ENCODE results near the gene RPP21. TPM values are rescaled to one million over a fixed set of nuclear protein-coding genes. Genes with fewer than 3 reads are reported as not detected.
A peak's percentile ranks its signal among the peaks of the same experiment; 100 is the strongest.

The RPP21 gene
- 29.3 TPM for total RNA-seq
- long read RNA-seq, transcript RPP21-224 (5 exons, 525 nt), result major isoform, 16 of 26 reads
- long read RNA-seq, partial matches to known transcripts, result 3 of 26 reads
- long read RNA-seq, other reads (novel, unspliced or antisense), result 3 of 26 reads

- H3K4me3 ChIP-seq, result peak within 1 kb of the TSS; percentile 90
- H3K27ac ChIP-seq, result peak within 1 kb of the TSS; percentile 82
- no peaks in the 10 kb centered on the region for H3K9me3 ChIP-seq
- peaks cover 5% of the 10 kb centered on the region for H3K4me1 ChIP-seq
- intact Hi-C loops (cut with DNase I), result no loop called here
- peaks cover 35% of the 10 kb centered on the region for H3K36me3 ChIP-seq
- TF ChIP-seq CTCF (IDR thresholded peaks at IDR 0.05), result no peak
- ATAC-seq (peak; percentile 99), DNase-seq (peak; percentile 94)
- H3K27me3 ChIP-seq, result no peaks in the 10 kb centered on the region
Measured at GRCh38 chr6:30344868-30345671, at the start of gene RPP21. TSS of gene RPP21 (plus strand) at chr6:30345156. CDS start at chr6:30345172, 16 bp downstream.

- intact Hi-C loops (cut with DNase I), result no loop called here
- no peak for TF ChIP-seq CTCF (IDR thresholded peaks at IDR 0.05)
- H3K4me1 ChIP-seq, result no peaks in the 10 kb centered on the region
- peaks cover 44% of the 10 kb centered on the region for H3K36me3 ChIP-seq
- H3K27ac ChIP-seq, result no peak overlapping the region
- H3K9me3 ChIP-seq, result no peaks in the 10 kb centered on the region
- ATAC-seq (no peak), DNase-seq (no peak)
- H3K27me3 ChIP-seq, result no peaks in the 10 kb centered on the region
- no peak overlapping the region for H3K4me3 ChIP-seq
Measured at GRCh38 chr6:30295837-30296236, 49.1 kb upstream of the RPP21 start.

DNA sequence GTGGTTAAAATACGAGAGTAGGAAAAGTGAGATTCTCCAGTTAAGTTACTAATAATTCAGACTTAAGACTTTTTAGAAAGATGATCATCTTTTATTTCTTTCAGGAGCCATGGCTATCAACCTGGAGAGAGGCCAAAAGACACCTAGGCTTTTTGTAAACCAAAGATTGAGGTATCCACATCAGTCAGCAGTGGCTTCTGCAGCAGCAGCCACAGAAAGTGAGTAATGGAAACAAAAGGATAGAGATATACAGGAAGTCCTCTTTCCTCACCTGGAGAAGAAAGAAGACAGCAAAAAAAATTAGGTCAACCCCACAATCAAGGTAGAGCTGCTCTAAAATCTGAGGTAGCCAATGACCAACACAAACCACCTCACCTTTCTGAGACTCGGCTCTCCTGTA, 41.0 kb upstream of the RPP21 start:
- Histone ChIP-seq H3K36me3 (peaks cover under 1% of the 10 kb centered on the region), H3K9me3 (no peaks in the 10 kb centered on the region), H3K27me3 (no peaks in the 10 kb centered on the region), H3K27ac (no peak overlapping the region), H3K4me1 (no peaks in the 10 kb centered on the region), H3K4me3 (no peak overlapping the region)
- ATAC-seq, result no peak
- intact Hi-C loops (cut with DNase I), result no loop called here
- no peak for TF ChIP-seq CTCF (IDR thresholded peaks at IDR 0.05)
- DNase-seq, result no peak

GRCh38 chr6:30311101-30311500, 33.9 kb upstream of the RPP21 start:
- Histone ChIP-seq H3K4me3 (no peak overlapping the region), H3K27ac (no peak overlapping the region), H3K36me3 (peaks cover 38% of the 10 kb centered on the region), H3K27me3 (no peaks in the 10 kb centered on the region), H3K4me1 (no peaks in the 10 kb centered on the region), H3K9me3 (no peaks in the 10 kb centered on the region)
- TF ChIP-seq CTCF (IDR thresholded peaks at IDR 0.05), result no peak
- DNase-seq, result no peak
- intact Hi-C loops (cut with DNase I), result no loop called here
- no peak for ATAC-seq

- Histone ChIP-seq H3K27me3 (no peaks in the 10 kb centered on the region), H3K9me3 (no peaks in the 10 kb centered on the region), H3K4me1 (no peaks in the 10 kb centered on the region), H3K36me3 (peaks cover 43% of the 10 kb centered on the region), H3K4me3 (no peak overlapping the region), H3K27ac (no peak overlapping the region)
- ATAC-seq (peak; percentile 40), DNase-seq (no peak)
- intact Hi-C loops (cut with DNase I), result no loop called here
- TF ChIP-seq CTCF (IDR thresholded peaks at IDR 0.05), result no peak
Measured at GRCh38 chr6:30311671-30312070, 33.3 kb upstream of the RPP21 start.
